Activated naive CD8-positive, alpha-beta T cell (primary cell): Measurements from ENCODE around the gene NTN3.
"Not testable (repeated sequence)": the region's sequence is repeated elsewhere in the genome, so short reads cannot be mapped to it uniquely, and the experiment has no call there.

Source experiments
- H3K27ac Mint-ChIP-seq: one replicate; pipeline ENCODE4 v1.8.0; 2021; ENCODE audit warnings: mixed read lengths
- H3K27me3 Mint-ChIP-seq: one replicate; pipeline ENCODE4 v1.8.0; 2021; ENCODE audit warnings: mixed read lengths
- H3K36me3 Mint-ChIP-seq: one replicate; pipeline ENCODE4 v1.8.0; 2021; ENCODE audit warnings: mixed read lengths
- H3K4me1 Mint-ChIP-seq: one replicate; pipeline ENCODE4 v1.8.0; 2021; ENCODE audit warnings: low read depth, mixed read lengths
- H3K4me3 Mint-ChIP-seq: one replicate; pipeline ENCODE4 v1.8.0; 2021; ENCODE audit warnings: mild to moderate bottlenecking, mixed read lengths
- H3K9me3 Mint-ChIP-seq: one replicate; pipeline ENCODE4 v1.8.0; 2021; ENCODE audit warnings: low read depth, mixed read lengths

The NTN3 gene

DNA sequence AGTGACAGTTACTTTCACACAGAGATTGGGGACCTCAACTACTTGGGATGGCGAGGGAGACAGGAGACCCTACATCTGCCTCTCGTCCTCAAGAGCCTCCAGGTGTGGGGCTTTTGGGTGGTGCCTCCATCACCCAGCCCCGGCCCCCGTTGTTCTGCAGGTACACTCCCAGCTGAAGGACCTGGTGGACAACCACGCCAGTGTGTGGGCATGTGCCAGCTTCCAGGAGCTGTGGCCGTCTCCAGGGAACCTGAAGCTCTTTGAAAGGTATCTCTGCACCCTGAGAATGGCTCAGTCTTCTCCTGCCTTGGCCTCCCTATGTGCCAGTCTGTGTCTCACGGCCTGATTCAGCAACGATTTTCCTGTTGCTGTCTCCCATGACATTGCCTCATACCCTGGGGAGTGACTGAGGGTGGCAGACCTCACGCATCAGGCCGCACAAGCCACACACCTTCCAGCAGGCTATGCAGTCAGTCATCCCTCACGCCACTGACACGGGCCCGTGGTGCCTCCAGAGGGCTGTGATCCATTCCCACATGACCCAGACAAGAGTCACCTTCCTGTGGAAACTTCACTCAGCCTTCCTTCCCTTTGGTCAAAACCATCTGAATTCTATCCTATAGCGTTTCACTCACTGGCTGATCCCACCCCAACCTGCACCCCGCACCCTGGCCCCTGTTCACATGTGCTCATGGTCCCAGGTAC lies 38.1 kb upstream of the NTN3 start:
- Mint-ChIP-seq H3K4me3 (no peak overlapping the region), H3K9me3 (no peaks in the 10 kb centered on the region), H3K27ac (no peak overlapping the region), H3K27me3 (no peaks in the 10 kb centered on the region), H3K36me3 (no peaks in the 10 kb centered on the region), H3K4me1 (peaks cover 13% of the 10 kb centered on the region)

DNA sequence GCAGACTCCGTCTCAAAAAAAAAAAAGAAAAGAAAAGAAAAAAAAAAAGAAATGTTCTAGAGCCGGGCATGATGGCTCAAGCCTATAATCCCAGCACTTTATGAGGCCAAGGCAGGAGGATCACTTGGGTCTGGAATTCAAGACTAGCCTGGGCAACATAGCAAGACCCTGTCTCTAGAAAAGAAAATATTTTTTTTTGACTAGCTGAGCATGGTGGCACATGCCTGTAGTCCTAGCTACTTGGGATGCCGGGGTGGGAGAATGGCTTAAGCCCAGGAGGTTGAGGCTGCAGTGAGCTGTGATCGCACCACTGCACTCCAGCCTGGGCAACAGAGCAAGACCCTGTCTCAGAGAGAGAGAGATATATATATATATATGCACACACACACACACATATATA lies 35.9 kb upstream of the NTN3 start:
- H3K27me3 Mint-ChIP-seq, H3K4me3 Mint-ChIP-seq, H3K9me3 Mint-ChIP-seq, H3K27ac Mint-ChIP-seq, H3K4me1 Mint-ChIP-seq, H3K36me3 Mint-ChIP-seq: not testable (repeated sequence)

DNA sequence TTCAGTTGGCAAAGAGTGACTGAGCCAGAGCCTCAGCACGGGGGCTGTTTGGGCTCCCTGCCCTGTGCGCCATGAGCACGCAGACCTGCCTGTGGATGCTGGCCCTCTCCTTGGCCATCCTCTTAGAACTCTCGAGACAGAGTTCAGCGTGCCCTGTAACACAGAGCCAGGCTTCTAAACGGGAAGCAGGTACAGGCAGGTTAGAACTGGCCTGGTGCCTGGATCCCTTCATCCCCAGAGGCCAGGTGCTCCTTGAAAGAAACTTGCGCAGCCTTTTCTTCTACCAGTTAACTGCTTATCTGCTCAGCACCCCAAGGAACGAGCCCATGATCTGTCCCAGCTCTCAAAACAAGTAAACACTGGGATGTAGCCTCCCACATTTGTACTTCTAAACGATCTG lies 35.0 kb upstream of the NTN3 start:
- peaks cover 3% of the 10 kb centered on the region for H3K36me3 Mint-ChIP-seq
- no peak overlapping the region for H3K4me3 Mint-ChIP-seq

DNA sequence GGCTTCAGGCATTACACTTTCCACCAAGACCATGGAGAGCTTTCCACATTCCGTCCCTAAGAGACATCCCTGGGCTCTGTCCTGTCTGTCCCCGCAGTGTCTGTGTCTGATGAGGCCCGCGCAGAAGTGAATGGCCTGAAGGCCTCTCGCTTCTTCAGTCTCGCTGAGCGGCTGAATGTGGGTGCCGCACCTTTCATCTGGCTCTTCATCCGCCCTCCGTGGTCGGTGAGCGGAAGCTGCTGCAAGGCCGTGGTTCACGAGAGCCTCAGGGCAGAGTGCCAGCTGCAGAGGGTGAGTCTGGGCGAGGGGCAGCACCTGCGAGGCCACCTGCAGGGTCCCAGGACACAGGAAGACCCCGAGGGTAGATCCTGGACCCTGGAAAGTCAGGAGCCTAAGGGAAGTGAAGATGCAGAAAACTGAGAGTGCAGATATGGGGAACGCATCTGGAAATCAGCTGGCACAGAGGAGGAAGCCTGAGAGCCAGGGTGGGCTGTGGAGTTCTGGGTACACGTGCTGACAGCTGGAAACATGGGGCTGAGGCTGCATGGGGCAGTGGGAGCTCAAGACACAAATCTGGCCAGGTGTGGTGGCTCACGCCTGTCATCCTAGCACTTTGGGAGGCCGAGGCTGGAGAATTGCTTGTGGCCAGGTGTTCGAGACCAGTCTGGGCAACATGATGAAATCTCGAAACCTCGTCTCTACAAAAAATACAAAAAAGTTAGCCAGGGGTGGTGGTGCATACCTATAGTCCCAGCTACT lies 33.9 kb upstream of the NTN3 start:
- Mint-ChIP-seq H3K27ac (no peak overlapping the region), H3K36me3 (peaks cover 3% of the 10 kb centered on the region), H3K9me3 (no peaks in the 10 kb centered on the region)

More for the DNA sequence above, 35.0 kb upstream of the NTN3 start:
- peaks cover 2% of the 10 kb centered on the region for H3K4me1 Mint-ChIP-seq
- no peak overlapping the region for H3K27ac Mint-ChIP-seq
- H3K27me3 Mint-ChIP-seq, result no peaks in the 10 kb centered on the region
- H3K9me3 Mint-ChIP-seq, result no peaks in the 10 kb centered on the region

DNA sequence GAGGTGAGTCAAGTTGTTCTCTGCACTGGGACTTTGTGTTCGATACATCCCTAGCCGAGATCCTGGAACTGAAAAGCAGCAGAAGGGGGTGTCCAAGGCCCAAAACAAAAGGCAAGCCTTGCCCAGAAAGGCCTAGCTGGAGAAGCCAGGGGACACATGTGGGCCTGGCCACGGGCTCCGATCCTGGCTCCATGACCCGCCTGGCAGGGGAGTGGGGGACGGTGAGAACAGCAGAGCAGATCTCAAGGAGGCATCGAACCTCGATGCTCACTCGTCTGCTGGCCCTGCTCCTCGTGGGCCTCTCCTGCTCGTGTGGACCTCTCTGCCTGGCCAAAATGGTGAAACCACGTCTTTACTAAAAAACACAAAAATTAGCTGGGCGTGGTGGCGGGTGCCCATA lies 33.0 kb upstream of the NTN3 start:
- Mint-ChIP-seq H3K36me3 (peaks cover 3% of the 10 kb centered on the region), H3K27ac (no peak overlapping the region), H3K9me3 (no peaks in the 10 kb centered on the region), H3K4me3 (no peak overlapping the region), H3K4me1 (peaks cover 2% of the 10 kb centered on the region), H3K27me3 (no peaks in the 10 kb centered on the region)

More for the DNA sequence above, 33.9 kb upstream of the NTN3 start:
- H3K27me3 Mint-ChIP-seq, result no peaks in the 10 kb centered on the region
- peaks cover 2% of the 10 kb centered on the region for H3K4me1 Mint-ChIP-seq
- H3K4me3 Mint-ChIP-seq, result no peak overlapping the region

DNA sequence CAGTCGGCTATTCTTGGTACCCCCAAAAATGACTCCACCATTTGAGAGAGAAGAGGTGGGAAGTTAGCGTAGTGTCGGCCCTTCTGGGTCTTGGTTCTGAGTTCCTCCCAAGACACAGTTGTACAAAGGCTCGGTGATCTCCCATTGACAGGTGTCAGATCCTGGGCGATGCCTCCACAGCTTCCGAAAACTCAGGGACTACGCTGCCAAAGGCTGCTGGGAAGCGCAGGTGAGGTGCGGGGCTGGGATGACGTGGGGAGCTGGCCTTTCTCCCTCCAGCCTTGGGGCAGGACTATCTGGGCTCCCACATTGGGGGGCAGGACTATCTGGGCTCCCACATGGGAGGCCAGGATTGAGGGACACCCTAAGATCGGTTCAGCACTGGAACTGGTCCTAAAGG lies 31.5 kb upstream of the NTN3 start:
- H3K36me3 Mint-ChIP-seq, result peaks cover 3% of the 10 kb centered on the region
- no peak overlapping the region for H3K4me3 Mint-ChIP-seq
- no peaks in the 10 kb centered on the region for H3K27me3 Mint-ChIP-seq
- peaks cover 2% of the 10 kb centered on the region for H3K4me1 Mint-ChIP-seq
- no peak overlapping the region for H3K27ac Mint-ChIP-seq
- no peaks in the 10 kb centered on the region for H3K9me3 Mint-ChIP-seq

DNA sequence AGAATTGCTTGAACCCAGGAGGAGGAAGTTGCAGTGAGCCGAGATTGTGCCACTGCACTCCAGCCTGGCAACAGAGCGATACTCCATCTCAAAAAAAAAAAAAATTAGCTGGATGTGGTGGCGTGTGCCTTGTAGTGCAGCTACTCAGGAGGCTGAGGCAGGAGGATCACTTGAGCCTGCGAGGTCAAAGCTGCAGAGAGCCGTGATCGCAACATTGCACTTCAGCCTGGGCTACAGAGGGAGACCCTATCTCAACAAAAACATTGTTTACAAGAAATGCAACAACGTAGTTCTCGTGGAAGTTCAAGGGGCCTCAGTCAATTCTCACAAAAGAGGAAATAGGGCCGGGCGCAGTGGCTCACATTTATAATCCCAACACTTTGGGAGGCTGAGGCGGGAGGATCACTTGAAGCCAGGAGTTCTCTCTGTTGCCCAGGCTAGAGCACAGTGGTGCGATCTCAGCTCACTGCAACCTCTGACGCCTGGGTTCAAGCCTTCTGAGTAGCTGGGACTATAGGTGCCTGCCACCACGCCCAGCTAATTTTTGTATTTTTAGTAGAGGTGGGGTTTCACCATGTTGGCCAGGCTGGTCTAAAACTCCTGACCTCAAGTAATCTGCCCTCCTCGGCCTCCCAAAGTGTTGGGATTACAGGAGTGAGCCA lies 29.8 kb upstream of the NTN3 start:
- not testable (repeated sequence) for H3K4me1 Mint-ChIP-seq, H3K27ac Mint-ChIP-seq, H3K4me3 Mint-ChIP-seq, H3K9me3 Mint-ChIP-seq, H3K36me3 Mint-ChIP-seq, H3K27me3 Mint-ChIP-seq

DNA sequence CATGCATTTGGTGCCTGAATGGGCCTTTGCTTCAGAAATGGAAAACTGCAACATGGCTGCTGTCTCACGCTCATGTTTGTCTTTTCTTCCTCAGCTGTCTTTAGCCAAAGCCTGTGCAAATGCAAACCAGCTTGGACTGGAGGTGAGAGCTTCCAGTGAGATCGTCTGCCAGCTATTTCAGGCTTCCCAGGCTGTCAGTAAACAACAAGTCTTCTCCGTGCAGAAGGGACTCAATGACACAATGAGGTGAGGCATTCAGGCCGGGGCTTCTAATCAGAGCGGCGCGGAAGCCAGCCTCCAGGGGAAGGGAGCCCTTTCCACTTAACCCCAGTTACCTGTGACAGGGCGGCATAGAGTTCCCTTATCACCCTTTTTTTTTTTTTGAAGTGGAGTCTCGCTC lies 27.5 kb upstream of the NTN3 start:
- Mint-ChIP-seq H3K27ac (no peak overlapping the region), H3K27me3 (no peaks in the 10 kb centered on the region), H3K36me3 (peaks cover 3% of the 10 kb centered on the region), H3K9me3 (no peaks in the 10 kb centered on the region), H3K4me1 (peaks cover 2% of the 10 kb centered on the region), H3K4me3 (no peak overlapping the region)

DNA sequence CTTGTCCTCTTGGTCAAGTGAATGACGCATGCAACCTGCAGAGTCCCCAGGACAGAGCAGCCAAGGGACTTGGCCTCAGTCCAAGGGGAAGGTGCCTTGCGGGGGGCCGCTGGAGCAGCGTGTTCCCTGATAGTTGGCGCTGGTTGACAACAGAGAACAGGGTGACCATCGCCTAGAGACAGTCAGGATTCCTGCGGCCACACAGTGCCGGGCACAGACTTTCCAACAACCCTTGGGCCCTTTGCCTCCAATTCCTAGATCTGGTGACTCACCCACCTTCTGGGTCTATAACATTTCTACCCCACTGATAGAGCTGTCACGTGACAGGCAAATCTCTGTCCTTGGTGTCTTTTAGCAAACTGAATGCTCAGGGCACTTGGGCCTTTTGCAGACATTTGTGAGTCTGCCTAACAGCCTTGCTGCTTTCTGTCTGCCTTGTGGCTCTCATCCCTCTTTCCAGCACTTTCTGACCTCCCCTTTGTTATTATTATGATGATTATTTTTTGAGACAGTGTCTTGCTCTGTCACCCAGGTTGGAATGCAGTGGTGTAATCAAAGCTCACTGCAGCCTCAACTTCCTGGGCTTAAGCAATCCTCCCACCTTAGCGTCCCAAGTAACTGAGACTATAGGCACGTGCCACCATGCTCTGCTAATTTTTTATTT lies 23.0 kb upstream of the NTN3 start:
- Mint-ChIP-seq H3K36me3 (no peaks in the 10 kb centered on the region), H3K4me1 (no peaks in the 10 kb centered on the region), H3K4me3 (no peak overlapping the region), H3K9me3 (no peaks in the 10 kb centered on the region), H3K27ac (no peak overlapping the region), H3K27me3 (no peaks in the 10 kb centered on the region)

DNA sequence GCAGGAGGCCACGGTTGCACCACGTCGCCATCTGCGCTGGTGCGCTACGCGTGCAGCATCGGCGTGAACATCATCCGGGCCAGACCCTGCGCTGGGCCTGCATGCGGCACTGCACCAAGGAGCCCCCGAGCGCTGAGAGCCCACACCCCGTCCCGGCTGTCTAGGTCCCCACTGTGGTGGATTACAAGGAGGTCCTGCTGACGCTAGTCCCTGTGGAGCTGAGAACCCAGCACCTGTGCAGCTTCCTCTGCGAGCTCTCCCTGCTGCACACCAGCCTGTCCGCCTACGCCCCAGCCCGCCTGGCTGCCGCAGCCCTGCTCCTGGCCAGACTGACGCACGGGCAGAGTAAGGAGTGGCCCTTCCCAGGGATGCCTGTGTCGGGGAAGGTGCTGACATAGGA lies 22.0 kb upstream of the NTN3 start:
- no peaks in the 10 kb centered on the region for H3K27me3 Mint-ChIP-seq
- no peaks in the 10 kb centered on the region for H3K4me1 Mint-ChIP-seq
- H3K9me3 Mint-ChIP-seq, result no peaks in the 10 kb centered on the region
- H3K36me3 Mint-ChIP-seq, result peaks cover 3% of the 10 kb centered on the region
- no peak overlapping the region for H3K27ac Mint-ChIP-seq
- H3K4me3 Mint-ChIP-seq, result no peak overlapping the region

DNA sequence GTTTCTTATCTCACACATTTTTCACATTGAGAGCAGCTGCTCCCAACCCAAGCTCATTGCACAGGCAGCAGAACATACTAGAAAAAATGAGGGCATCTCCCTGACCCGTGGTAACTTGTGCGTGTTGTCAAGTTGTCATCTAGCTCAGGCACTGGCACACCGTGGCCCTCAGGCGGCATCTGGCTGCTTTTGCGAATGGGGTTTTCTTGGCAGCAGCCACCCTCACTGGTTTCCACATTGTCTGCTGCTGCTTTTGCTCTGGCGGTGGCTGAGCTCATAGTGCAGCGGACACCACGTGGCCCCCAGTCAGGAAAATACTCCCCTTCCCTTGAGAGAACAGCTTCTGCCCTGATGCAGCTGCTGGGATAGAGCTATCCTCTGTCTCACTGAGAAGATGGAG lies 20.6 kb upstream of the NTN3 start:
- no peaks in the 10 kb centered on the region for H3K9me3 Mint-ChIP-seq
- H3K27ac Mint-ChIP-seq, result no peak overlapping the region
- no peaks in the 10 kb centered on the region for H3K27me3 Mint-ChIP-seq
- H3K4me1 Mint-ChIP-seq, result no peaks in the 10 kb centered on the region
- H3K4me3 Mint-ChIP-seq, result no peak overlapping the region
- peaks cover 3% of the 10 kb centered on the region for H3K36me3 Mint-ChIP-seq

DNA sequence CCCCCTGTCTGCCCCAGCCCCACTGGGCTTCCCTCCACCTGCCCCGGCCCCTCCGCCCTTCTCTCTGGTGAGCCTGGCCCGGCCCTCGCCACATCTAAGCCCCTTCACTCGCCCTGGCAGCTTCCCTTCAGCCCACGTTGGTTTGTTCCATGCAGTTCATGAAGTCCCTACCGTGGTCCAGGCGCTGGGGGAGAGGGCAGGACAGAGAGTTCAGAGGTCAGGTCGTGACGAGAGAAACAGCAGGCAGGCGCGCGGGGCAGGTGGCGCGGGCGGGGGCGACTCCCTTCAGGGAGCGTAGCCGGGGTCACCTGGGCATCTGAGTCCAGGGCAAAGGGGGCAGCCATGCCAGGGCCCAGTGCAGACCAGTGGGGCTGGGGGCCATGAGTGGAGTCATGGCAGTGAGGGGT lies 20.1 kb upstream of the NTN3 start:
- no peak overlapping the region for H3K27ac Mint-ChIP-seq
- no peak overlapping the region for H3K4me3 Mint-ChIP-seq
- peaks cover 3% of the 10 kb centered on the region for H3K36me3 Mint-ChIP-seq

DNA sequence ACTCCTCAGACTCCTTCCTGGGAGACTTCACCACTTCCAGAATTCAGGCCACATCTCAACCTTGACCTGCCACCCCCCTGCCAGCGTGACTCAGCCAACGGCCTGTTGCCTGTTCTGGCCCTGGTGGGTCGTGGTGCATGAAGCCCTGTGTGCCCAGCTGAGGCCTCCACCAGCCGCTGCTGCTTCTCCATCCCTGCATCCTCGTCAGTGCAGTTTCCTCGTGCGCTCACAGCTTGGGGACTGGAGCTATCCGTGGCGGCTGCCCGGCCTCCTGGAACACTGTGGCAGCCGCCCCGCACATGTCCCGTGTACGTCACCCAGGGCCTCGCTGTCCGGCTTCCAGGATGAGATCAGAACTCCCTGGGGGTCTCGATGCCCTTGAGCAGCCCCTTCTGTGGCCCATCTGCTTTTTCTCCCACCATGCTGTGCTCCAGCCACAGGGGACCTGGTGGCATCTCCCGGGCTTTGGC lies 19.2 kb upstream of the NTN3 start:
- H3K27me3 Mint-ChIP-seq, result no peaks in the 10 kb centered on the region
- H3K9me3 Mint-ChIP-seq, result no peaks in the 10 kb centered on the region
- no peak overlapping the region for H3K27ac Mint-ChIP-seq
- H3K36me3 Mint-ChIP-seq, result peaks cover 3% of the 10 kb centered on the region
- H3K4me1 Mint-ChIP-seq, result no peaks in the 10 kb centered on the region
- H3K4me3 Mint-ChIP-seq, result no peak overlapping the region

More for the DNA sequence above, 20.1 kb upstream of the NTN3 start:
- Mint-ChIP-seq H3K27me3 (no peaks in the 10 kb centered on the region), H3K4me1 (no peaks in the 10 kb centered on the region), H3K9me3 (no peaks in the 10 kb centered on the region)

DNA sequence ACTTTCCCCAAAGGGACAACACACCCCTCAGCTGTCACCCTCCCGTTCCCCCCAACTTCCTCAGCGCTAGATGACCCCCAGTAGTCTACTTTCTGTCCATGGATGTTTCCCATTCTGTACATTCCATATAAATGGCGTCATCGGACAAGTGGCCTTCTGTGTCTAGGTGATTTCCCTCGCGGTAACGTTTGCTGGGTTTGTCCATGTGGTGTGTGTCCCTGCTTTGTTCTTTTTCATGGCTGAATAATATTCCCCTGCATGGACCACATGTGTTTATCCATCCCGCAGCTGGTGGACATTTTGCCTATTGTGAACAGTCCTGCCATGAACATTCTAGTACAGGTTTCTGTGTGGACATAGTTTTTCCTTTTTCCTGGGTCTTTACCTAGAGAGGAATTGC lies 18.4 kb upstream of the NTN3 start:
- Mint-ChIP-seq H3K9me3 (no peaks in the 10 kb centered on the region), H3K27ac (no peak overlapping the region), H3K4me3 (no peak overlapping the region), H3K36me3 (peaks cover 3% of the 10 kb centered on the region), H3K27me3 (no peaks in the 10 kb centered on the region), H3K4me1 (no peaks in the 10 kb centered on the region)
